Dermis blood vessel endothelial cell (primary cell): ENCODE measurements around the gene CAPN2. TPM values are rescaled to one million over a fixed set of nuclear protein-coding genes. Genes with fewer than 3 reads are reported as not detected.
"Not testable (repeated sequence)": the region's sequence is repeated elsewhere in the genome, so short reads cannot be mapped to it uniquely, and the experiment has no call there.

Experiments
- DNase-seq: peaks from one replicate; pipeline ENCODE4 v3.0.0; 2010
- total RNA-seq: library from RNA; depleted of rRNA; stranded (reverse); fragments of >200 nt; gene quantifications from 2 replicates; pipeline ENCODE4 v1.2.3, GENCODE V29; 2014

The CAPN2 gene
- total RNA-seq, 1 donor from 2014 or later, result 159 TPM

DNA sequence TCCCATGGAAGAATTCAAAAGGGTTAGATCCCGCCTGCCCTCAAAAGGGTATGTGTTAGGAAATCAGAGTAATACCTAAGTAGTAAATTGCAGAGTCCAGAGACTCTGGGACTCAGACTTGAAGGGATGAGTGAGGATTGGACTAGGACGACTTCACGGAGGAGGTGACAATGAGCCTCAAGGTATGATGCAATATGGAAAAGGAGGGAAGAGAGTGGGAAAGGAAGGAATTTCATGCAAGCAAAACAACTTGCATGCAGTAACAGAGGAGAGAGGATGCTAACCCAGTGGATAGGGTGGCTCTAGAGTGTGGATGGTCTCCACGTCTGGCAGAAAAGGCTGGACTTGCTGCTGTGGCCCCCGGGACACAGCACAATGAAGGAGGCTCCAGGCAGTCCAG, 4.8 kb downstream of the CAPN2 start:
- no peak for DNase-seq

GRCh38 chr1:223717695-223718363, 5.5 kb downstream of the CAPN2 start:
- peak; percentile 43 for DNase-seq

DNA sequence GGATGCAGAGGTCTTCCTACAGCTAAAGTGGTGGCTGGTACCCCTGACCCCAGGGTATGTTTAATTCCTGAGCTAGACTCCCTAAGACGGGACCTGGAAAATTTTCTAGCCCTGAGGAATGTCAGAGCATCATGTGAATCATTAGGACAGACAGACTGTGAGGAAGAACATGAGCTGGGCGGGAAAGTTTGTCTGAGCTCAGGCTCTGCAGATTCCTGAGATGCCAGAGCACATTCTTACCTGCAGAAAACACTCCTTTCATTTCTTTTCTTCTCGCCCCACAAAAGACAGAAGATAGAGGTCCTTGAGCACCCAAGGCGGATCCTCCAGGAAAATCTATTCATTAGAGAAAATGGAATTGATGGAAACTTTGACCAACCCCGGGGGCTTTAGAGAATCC, 6.5 kb downstream of the CAPN2 start:
- DNase-seq, result no peak

DNA sequence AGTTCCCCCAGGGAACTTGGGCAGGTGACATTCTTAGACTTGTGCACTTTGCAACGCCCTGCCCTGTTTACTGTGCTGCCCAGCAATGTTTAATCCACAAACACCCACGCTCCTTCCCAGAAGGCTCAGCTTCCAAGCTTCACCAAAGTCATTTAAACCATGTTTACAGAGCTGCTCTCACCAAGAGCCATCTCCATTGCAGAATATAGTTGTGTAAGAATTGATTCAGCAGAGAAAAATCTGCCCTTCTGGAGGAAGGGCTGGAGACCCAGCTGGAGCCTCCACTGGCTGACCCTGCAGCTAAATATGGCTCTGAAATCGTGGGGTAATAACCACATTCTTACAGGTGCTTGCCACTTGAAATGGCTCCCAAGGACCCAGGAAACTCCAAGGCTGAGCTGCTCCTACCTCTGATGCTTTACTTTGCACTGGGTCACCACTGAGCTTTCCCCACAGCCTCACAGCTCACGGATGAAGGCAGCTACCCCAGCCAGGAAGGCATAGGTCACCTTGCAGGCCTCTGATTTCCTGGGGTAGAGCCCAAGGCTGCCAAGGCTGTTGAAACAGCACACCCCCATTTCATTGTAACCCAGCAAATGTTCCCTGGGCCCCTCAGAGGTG, 8.7 kb downstream of the CAPN2 start:
- peak; percentile 52 for DNase-seq

DNA sequence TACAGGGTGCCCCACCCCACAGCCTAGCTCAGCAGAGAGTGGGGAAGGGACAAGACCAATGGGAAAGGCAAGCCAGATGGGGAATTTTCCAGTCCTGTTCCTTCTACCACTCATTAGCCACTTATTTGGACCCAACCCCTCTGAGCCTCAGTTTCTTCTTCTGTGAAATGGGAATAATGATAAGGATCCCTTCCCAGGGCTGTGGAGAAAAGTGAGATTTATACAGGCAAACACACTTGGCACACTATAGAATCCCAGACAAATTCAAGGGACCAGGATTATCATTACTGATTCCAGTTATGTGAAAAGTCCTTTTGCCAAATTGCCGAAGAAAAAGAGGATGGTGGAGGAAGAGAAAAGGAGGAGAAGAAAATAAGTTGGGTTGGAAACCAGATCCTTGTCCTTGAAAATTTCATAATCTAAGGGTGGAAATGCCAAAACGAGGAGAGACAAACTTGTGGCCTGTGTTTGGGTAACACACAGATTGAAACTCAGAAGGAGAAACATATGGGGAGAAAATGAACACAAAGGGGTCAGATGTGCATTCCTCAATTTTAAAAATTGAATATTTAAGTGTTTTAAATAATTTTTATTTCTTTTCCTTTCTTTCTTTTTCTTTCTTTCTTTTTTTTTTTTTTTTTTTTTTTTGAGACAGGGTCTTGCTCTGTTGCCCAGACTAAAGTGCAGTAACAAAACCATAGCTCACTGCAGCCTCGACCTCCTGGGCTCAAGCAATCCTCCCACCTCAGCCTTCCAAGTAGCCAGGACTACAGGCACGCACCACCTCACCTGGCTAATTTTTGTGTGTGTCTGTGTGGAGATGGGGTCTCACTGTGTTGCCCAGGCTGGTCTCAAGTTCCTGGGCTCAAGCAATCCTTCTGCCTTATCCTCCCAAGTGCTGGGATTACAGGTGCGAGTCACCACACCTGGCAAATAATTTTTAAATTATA, 9.6 kb downstream of the CAPN2 start:
- no peak for DNase-seq

DNA sequence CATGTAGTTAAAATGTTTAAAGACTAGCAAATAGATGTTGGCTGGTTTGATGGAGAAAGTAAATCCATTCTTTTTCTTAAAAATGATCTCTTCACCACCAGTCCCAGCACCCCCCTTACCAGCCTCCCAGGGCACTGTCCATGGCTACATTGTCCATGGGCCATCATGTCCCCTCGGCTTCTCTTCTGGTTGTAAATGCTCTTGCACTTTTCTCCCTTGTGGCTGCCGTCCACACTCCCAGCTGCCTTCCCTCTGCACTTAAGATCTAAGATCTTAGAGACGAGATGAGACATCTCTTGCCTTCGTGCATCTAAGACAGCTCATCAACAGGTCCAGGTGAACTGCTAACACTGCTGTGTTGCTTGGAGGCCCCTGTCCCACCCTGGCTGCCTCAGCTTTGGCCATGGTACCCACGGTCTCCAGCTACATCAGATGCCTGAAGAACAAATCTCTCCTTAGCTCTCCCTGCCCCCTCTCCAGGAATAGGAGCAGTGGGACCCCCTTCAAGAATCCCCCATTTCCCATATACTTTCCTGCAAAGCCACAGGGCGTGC, 11.1 kb downstream of the CAPN2 start:
- no peak for DNase-seq

DNA sequence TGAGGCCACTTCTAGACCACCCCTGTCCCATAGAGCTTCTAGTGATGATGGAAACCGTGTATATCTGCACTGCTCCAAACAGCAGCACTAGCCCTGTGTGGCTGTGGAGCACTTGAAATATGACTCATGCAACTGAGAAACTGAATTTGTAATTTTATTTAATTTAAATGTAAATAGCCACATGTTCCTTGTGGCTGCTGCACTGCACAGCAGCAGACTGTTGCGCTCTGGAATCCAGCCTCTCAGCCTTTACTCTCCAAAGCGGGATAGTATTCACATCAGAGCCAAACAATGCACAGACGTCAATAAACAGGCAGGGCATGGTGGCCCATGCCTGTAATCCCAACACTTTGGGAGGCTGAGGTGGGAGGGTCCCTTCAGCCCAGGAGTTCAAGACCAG, 12.0 kb downstream of the CAPN2 start:
- DNase-seq, result no peak

GRCh38 chr1:223725578-223725977, 13.2 kb downstream of the CAPN2 start:
- peak; percentile 30 for DNase-seq

GRCh38 chr1:223726380-223727001, 14.2 kb downstream of the CAPN2 start:
- DNase-seq, result peak; percentile 95

DNA sequence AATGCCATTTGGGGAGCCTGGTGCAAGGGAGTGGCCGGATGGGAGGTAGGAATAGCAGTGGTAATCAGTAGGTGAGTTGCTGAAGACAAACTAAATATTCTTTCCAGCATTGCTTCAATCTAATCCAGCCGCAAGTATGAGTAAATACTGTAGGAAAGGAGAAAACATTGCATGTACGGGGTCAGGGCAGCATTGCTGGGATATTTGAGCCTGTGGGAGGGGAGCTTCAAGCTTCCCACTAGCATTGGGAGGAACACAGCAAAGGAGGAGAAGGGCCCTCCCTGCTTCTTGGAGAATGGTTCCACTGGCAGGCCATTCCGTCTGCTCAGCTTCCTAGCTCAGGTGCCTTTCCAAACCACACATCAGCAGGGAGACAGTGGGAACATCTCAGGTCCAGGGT, 15.2 kb downstream of the CAPN2 start:
- no peak for DNase-seq

GRCh38 chr1:223729906-223730305, 17.6 kb downstream of the CAPN2 start:
- DNase-seq, result no peak

DNA sequence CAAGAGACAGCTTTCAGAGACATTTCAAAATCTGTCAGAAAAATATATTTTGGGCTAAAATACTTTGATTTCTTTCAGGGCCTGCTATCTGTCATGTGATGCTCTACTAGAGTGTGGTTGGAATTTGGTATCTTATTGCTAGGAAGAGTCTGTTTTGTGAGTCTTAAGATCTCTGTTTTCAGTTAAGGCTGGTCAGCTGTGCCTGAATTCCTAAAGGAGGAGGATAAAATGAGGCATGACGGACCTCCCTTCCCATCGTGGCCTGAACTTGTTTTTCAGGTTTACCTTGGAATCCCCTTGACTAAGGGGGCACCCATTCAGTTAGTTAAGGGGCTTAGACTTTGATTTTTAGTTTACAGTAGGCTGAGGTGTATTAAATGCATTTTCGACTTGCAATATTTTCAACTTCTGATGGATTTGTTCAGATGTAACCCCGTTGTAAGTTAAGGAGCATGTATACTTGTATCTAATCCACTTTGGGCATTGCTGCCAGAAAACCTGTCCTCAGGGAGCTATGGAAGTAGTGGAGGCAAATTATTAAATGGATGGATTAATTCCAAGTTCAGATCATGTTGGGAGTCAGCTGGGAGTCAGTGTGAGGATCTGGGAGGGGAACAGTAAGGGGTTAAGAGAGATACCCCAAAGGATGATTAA, 18.3 kb downstream of the CAPN2 start:
- DNase-seq, result no peak

- DNase-seq, result peak; percentile 90
Measured at GRCh38 chr1:223731133-223731770, 18.9 kb downstream of the CAPN2 start.

DNA sequence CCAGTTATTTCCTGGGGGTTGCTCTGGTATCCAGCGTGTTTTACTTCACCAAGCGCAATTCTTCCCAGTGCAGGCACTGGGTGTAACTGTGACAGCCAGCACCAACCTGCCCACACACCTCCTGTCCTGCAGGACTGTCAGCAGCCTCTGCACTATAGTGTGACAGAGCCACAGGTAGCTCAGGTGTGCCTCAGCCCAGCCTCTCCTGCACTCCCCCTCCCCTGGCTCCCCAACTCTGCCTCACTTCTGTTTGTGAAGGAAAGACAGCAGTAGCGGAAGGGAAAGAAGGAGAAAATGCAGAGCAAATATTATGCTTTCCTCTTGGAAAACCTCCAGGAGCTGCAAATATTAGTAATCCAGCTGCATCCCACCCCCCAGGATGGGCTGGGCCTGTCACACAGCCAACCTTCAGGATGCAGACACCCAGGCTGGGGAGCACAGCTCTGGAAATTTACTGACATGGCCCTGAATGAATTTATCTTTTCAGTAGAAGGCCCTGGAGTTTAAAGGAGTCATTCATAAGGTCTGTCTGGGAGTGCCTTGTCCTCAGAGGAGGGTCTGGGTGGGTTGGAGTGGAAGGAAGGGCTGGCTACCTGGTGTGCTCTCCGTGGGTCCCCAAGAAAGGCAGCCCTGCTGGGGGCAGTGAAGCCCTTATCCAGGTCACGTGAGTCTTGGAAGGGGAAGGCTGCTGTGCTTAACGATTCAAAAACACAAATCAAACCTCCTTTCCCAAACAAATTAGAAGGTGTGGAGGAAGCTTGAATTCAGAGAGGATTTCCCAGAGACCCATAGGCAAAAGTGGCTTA, 20.9 kb downstream of the CAPN2 start:
- DNase-seq, result peak; percentile 50

- DNase-seq, result peak; percentile 22
Measured at GRCh38 chr1:223733898-223734852, 21.8 kb downstream of the CAPN2 start.

DNA sequence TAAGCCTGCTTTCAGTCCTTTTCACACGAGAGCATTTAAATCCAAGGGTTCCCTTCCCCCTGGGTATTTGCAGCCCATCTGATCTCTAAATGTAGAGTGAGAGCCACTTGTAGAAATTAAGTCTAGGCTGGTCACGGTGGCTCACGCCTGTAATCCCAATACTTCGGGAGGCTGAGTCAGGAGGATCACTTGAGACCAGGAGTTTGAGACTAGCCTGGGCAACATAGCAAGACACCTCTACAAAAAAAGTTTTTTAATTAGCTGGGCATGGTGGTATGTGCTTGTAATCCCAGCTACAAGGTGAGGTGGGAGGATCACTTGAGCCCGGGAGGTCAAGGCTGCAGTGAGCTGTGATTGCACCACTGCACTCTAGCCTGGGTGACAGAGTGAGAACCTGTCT, 24.3 kb downstream of the CAPN2 start:
- not testable (repeated sequence) for DNase-seq

GRCh38 chr1:223737342-223737741, 25.0 kb downstream of the CAPN2 start:
- DNase-seq, result no peak

GRCh38 chr1:223738465-223739365, 26.4 kb downstream of the CAPN2 start:
- no peak for DNase-seq
